Naive B cell (primary cell): Measurements from ENCODE around the gene POLL. TPM values are rescaled to one million over a fixed set of nuclear protein-coding genes. Genes with fewer than 3 reads are reported as not detected.
A peak's percentile ranks its signal among the peaks of the same experiment; 100 is the strongest.

Experiments
- ATAC-seq, 2 donors: fragments of 150-1000 bp; cut with Tn5 transposase; 2 replicates each; pipeline ENCODE4 v1.10.0; 2021; ENCODE audit warnings: low read depth in 2 of 2, mild to moderate bottlenecking in 2 of 2, moderate library complexity in 2 of 2
- DNase-seq: peaks from one replicate; pipeline ENCODE4 v3.0.0; 2022
- H3K27ac Mint-ChIP-seq, 6 donors: one replicate each; pipeline ENCODE4 v1.8.0; 2020 to 2022; ENCODE audit warnings: mild to moderate bottlenecking in 6 of 6, mixed read lengths in 6 of 6, moderate library complexity in 5 of 6, inconsistent platforms in 2 of 6
- H3K27me3 Mint-ChIP-seq, 3 donors: one replicate each; pipeline ENCODE4 v1.8.0; 2021 to 2022; ENCODE audit warnings: mixed read lengths in 3 of 3, mild to moderate bottlenecking in 1 of 3
- H3K36me3 Mint-ChIP-seq, 2 donors: one replicate each; pipeline ENCODE4 v1.8.0; 2020 to 2022; ENCODE audit warnings: mixed read lengths in 2 of 2, inconsistent platforms in 1 of 2, mild to moderate bottlenecking in 1 of 2
- H3K4me1 Mint-ChIP-seq, 3 donors: one replicate each; pipeline ENCODE4 v1.8.0; 2020 to 2022; ENCODE audit warnings: mixed read lengths in 3 of 3, inconsistent platforms in 1 of 3, mild to moderate bottlenecking in 1 of 3, moderate library complexity in 1 of 3
- H3K4me3 Mint-ChIP-seq, 8 donors: one replicate each; pipeline ENCODE4 v1.8.0; 2020 to 2022; ENCODE audit warnings: mild to moderate bottlenecking in 8 of 8, mixed read lengths in 8 of 8, moderate library complexity in 8 of 8, inconsistent platforms in 2 of 8
- H3K9me3 Mint-ChIP-seq, 7 donors: one replicate each; pipeline ENCODE4 v1.8.0; 2020 to 2022; ENCODE audit warnings: mixed read lengths in 7 of 7, mild to moderate bottlenecking in 5 of 7, inconsistent platforms in 2 of 7, moderate library complexity in 1 of 7
- polyA plus RNA-seq, 6 donors: library from polyadenylated mRNA; unstranded; fragments of 300-500 nt; fragmentation: Illumina TruSeq; gene quantifications; one replicate each; pipeline ENCODE4 v1.2.3, GENCODE V29; 2021; ENCODE audit warnings: low read depth in 6 of 6

Gene POLL
- polyA plus RNA-seq, 6 donors from 2014 or later: 0.98 to 16.2 (median 11.8) TPM

GRCh38 chr10:101558204-101558603 is 29.9 kb downstream of the POLL start:
- H3K27ac Mint-ChIP-seq: no peak overlapping the region

GRCh38 chr10:101557541-101557940 is 30.5 kb downstream of the POLL start:
- H3K36me3 Mint-ChIP-seq: peaks cover 5 to 15% of the 10 kb centered on the region in 2 donors
- no peaks in the 10 kb centered on the region for H3K9me3 Mint-ChIP-seq
- no peak overlapping the region for H3K4me3 Mint-ChIP-seq
- H3K27me3 Mint-ChIP-seq: peaks cover 0 to 15% (median 0%) of the 10 kb centered on the region in 3 donors
- H3K27ac Mint-ChIP-seq: no peak overlapping the region
- no peak for ATAC-seq
- no peak for DNase-seq
- H3K4me1 Mint-ChIP-seq: peaks cover 0 to 11% (median 0%) of the 10 kb centered on the region in 3 donors

More at GRCh38 chr10:101558204-101558603, 29.9 kb downstream of the POLL start:
- Mint-ChIP-seq H3K36me3 (peaks cover 0 to 8% of the 10 kb centered on the region in 2 donors), H3K4me1 (peaks cover 0 to 11% (median 0%) of the 10 kb centered on the region in 3 donors), H3K9me3 (no peaks in the 10 kb centered on the region), H3K27me3 (peaks cover 0 to 19% (median 0%) of the 10 kb centered on the region in 3 donors), H3K4me3 (no peak overlapping the region)
- no peak for ATAC-seq
- DNase-seq: no peak

GRCh38 chr10:101552442-101552841 is 35.6 kb downstream of the POLL start:
- peaks cover 18 to 34% of the 10 kb centered on the region in 2 donors for H3K36me3 Mint-ChIP-seq

GRCh38 chr10:101550965-101551364 is 37.1 kb downstream of the POLL start:
- ATAC-seq (no peak), DNase-seq (no peak)
- Mint-ChIP-seq H3K27me3 (no peaks in the 10 kb centered on the region), H3K36me3 (peaks cover 24 to 34% of the 10 kb centered on the region in 2 donors), H3K9me3 (no peaks in the 10 kb centered on the region), H3K4me1 (no peaks in the 10 kb centered on the region), H3K4me3 (no peak overlapping the region), H3K27ac (no peak overlapping the region)

More at GRCh38 chr10:101552442-101552841, 35.6 kb downstream of the POLL start:
- Mint-ChIP-seq H3K4me3 (peak overlapping the region in 1 of 8 donors; percentile 62), H3K9me3 (no peaks in the 10 kb centered on the region), H3K27ac (peak overlapping the region in 1 of 6 donors; percentile 21), H3K4me1 (no peaks in the 10 kb centered on the region), H3K27me3 (no peaks in the 10 kb centered on the region)
- DNase-seq: no peak
- no peak for ATAC-seq

- Mint-ChIP-seq H3K27me3 (no peaks in the 10 kb centered on the region), H3K4me3 (no peak overlapping the region), H3K4me1 (no peaks in the 10 kb centered on the region), H3K27ac (no peak overlapping the region), H3K9me3 (no peaks in the 10 kb centered on the region), H3K36me3 (peaks cover 3 to 21% of the 10 kb centered on the region in 2 donors)
- DNase-seq (no peak), ATAC-seq (no peak)
These were observed 42.2 kb downstream of the POLL start for GRCh38 chr10:101545898-101546297.

- Mint-ChIP-seq H3K4me1 (no peaks in the 10 kb centered on the region), H3K9me3 (no peaks in the 10 kb centered on the region), H3K27ac (no peak overlapping the region), H3K36me3 (peaks cover 6 to 7% of the 10 kb centered on the region in 2 donors), H3K27me3 (no peaks in the 10 kb centered on the region), H3K4me3 (no peak overlapping the region)
- ATAC-seq: no peak
- no peak for DNase-seq
These were observed 49.6 kb downstream of the POLL start for GRCh38 chr10:101538446-101538845.

GRCh38 chr10:101536800-101537199 is 51.3 kb downstream of the POLL start:
- H3K27ac Mint-ChIP-seq: peak overlapping the region in 1 of 6 donors; percentile 67
- peaks cover 13 to 14% of the 10 kb centered on the region in 2 donors for H3K36me3 Mint-ChIP-seq
- no peaks in the 10 kb centered on the region for H3K9me3 Mint-ChIP-seq
- DNase-seq (peak; percentile 7), ATAC-seq (no peak)
- H3K4me1 Mint-ChIP-seq: no peaks in the 10 kb centered on the region
- no peak overlapping the region for H3K4me3 Mint-ChIP-seq
- no peaks in the 10 kb centered on the region for H3K27me3 Mint-ChIP-seq

GRCh38 chr10:101535949-101536348 is 52.1 kb downstream of the POLL start:
- Mint-ChIP-seq H3K4me1 (no peaks in the 10 kb centered on the region), H3K27me3 (no peaks in the 10 kb centered on the region), H3K36me3 (peaks cover 13 to 14% of the 10 kb centered on the region in 2 donors), H3K9me3 (no peaks in the 10 kb centered on the region), H3K4me3 (no peak overlapping the region), H3K27ac (no peak overlapping the region)
- DNase-seq (no peak), ATAC-seq (no peak)

- no peaks in the 10 kb centered on the region for H3K9me3 Mint-ChIP-seq
- no peak for ATAC-seq
- DNase-seq: no peak
- no peaks in the 10 kb centered on the region for H3K27me3 Mint-ChIP-seq
- peaks cover 7 to 14% of the 10 kb centered on the region in 2 donors for H3K36me3 Mint-ChIP-seq
- no peak overlapping the region for H3K4me3 Mint-ChIP-seq
- no peaks in the 10 kb centered on the region for H3K4me1 Mint-ChIP-seq
- H3K27ac Mint-ChIP-seq: peak overlapping the region in 1 of 6 donors; percentile 41
These were observed 58.1 kb downstream of the POLL start for GRCh38 chr10:101529725-101530553.

- no peaks in the 10 kb centered on the region for H3K27me3 Mint-ChIP-seq
- no peak for DNase-seq
- peak overlapping the region in 1 of 6 donors; percentile 85 for H3K27ac Mint-ChIP-seq
- H3K4me3 Mint-ChIP-seq: no peak overlapping the region
- H3K36me3 Mint-ChIP-seq: peaks cover 7 to 8% of the 10 kb centered on the region in 2 donors
- H3K4me1 Mint-ChIP-seq: no peaks in the 10 kb centered on the region
- ATAC-seq: no peak
- no peaks in the 10 kb centered on the region for H3K9me3 Mint-ChIP-seq
These were observed 58.9 kb downstream of the POLL start for GRCh38 chr10:101529207-101529606.

Other genes with a start within 250 kb of the POLL start
- gene BTRC, start 234.1 kb downstream of the POLL start, polyA plus RNA-seq: 10 to 100 TPM in 1 of 6 donors, 1 to 10 TPM in 5; 6.0 to 13.4 (median 8.3) TPM
- gene DPCD, start 64 bp upstream of the POLL start, polyA plus RNA-seq: 1 to 10 TPM in 3 of 6 donors, under 1 TPM in 2, not detected in 1; 0.37 to 2.8 (median 1.2) TPM
- gene FBXW4, start 106.9 kb upstream of the POLL start, polyA plus RNA-seq: 10 to 100 TPM in 2 of 6 donors, 1 to 10 TPM in 3, under 1 TPM in 1; 0.50 to 13.8 (median 7.1) TPM
- not detected for gene FGF8, start 187.9 kb upstream of the POLL start, polyA plus RNA-seq
- gene NPM3, start 195.2 kb upstream of the POLL start, polyA plus RNA-seq: 1 to 10 TPM; 2.0 to 5.4 (median 4.2) TPM
- 10 to 100 TPM; 36.1 to 77.5 (median 61.2) TPM for gene OGA, start 230.2 kb upstream of the POLL start, polyA plus RNA-seq